Stimulated activated CD4-positive, alpha-beta T cell treated with anti-CD3 and anti-CD28 coated beads, Interleukin-12 subunit alpha, Interleukin-12 subunit beta, amount 100 ng/mL, for 4 hours (primary cell): ENCODE measurements around the gene BARHL1.

ENCODE experiments used
- DNase-seq: peaks from one replicate; pipeline ENCODE4 v3.0.0-alpha.2; 2020

Gene BARHL1

GRCh38 chr9:132626285-132626684 is 43.9 kb downstream of the BARHL1 start:
- DNase-seq = no peak

GRCh38 chr9:132627106-132627505 is 44.7 kb downstream of the BARHL1 start:
- no peak for DNase-seq

- no peak for DNase-seq
Observed at GRCh38 chr9:132627594-132627993, 45.2 kb downstream of the BARHL1 start.

GRCh38 chr9:132628746-132629145 is 46.3 kb downstream of the BARHL1 start:
- no peak for DNase-seq

- no peak for DNase-seq
Observed at GRCh38 chr9:132630116-132630515, 47.7 kb downstream of the BARHL1 start.

GRCh38 chr9:132630811-132631210 is 48.4 kb downstream of the BARHL1 start:
- DNase-seq = no peak

GRCh38 chr9:132631280-132631679 is 48.9 kb downstream of the BARHL1 start:
- no peak for DNase-seq

GRCh38 chr9:132631685-132632084 is 49.3 kb downstream of the BARHL1 start:
- no peak for DNase-seq

GRCh38 chr9:132632413-132633129 is 50.2 kb downstream of the BARHL1 start:
- DNase-seq = no peak

- no peak for DNase-seq
Observed at GRCh38 chr9:132634327-132634726, 51.9 kb downstream of the BARHL1 start.

GRCh38 chr9:132637351-132637750 is 54.9 kb downstream of the BARHL1 start:
- no peak for DNase-seq

GRCh38 chr9:132637801-132638200 is 55.4 kb downstream of the BARHL1 start:
- DNase-seq = no peak

- no peak for DNase-seq
Observed at GRCh38 chr9:132638240-132638639, 55.8 kb downstream of the BARHL1 start.

GRCh38 chr9:132639322-132639721 is 56.9 kb downstream of the BARHL1 start:
- DNase-seq = no peak
